Measurements from ENCODE around the gene PAQR8.

The PAQR8 gene

GRCh38 chr6:52393780-52394179 lies 31.8 kb downstream of the PAQR8 start:
- no peaks in the 10 kb centered on the region for H3K9me3 ChIP-seq (ENCODE audit: control insufficient read depth, low read length)
- peaks cover 25% of the 10 kb centered on the region for H3K4me1 ChIP-seq (ENCODE audit: control insufficient read depth, insufficient read depth, low read length, poor library complexity, severe bottlenecking)
- H3K4me3 ChIP-seq (ENCODE audit: extremely low read depth, insufficient read depth, low read length, poor library complexity, severe bottlenecking) = no peak overlapping the region
- H3K36me3 ChIP-seq (ENCODE audit: control insufficient read depth, insufficient read depth, low read length) = no peaks in the 10 kb centered on the region
- no peak overlapping the region for H3K27ac ChIP-seq (ENCODE audit: low read depth, low read length, severe bottlenecking)
- 92 to 100% methylated on average over 1 of the region's 1 CpG for WGBS, 2 experiments (ENCODE audit: insufficient coverage in 2 of 2)

DNA sequence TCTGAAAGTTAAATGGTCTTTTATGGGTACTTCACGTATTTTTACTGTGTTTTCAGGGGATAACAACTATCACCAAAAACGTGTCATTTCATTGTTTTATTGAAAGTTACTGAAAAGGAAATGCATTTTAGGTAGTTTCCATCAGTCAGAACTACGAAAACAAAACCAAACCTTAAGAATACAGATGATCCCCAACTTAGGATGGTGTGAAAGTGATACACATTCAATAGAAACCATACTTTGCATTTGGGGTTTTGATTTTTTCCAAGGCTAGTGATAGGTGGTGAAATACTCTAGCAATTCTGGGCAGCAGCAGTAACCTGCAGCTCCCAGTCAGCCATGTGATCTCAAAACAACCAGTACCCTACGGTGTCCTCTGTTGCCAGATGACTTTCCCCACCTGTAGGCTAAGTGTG lies 32.3 kb downstream of the PAQR8 start:
- no peaks in the 10 kb centered on the region for H3K9me3 ChIP-seq (ENCODE audit: control insufficient read depth, low read length)
- peaks cover 23% of the 10 kb centered on the region for H3K4me1 ChIP-seq (ENCODE audit: control insufficient read depth, insufficient read depth, low read length, poor library complexity, severe bottlenecking)
- H3K36me3 ChIP-seq (ENCODE audit: control insufficient read depth, insufficient read depth, low read length) = no peaks in the 10 kb centered on the region
- WGBS, 2 experiments (ENCODE audit: insufficient coverage in 2 of 2) = 67% methylated on average over 1 of the region's 4 CpGs; no CpG with 5 or more reads in 1 of the 2 experiments
- H3K4me3 ChIP-seq (ENCODE audit: extremely low read depth, insufficient read depth, low read length, poor library complexity, severe bottlenecking) = no peak overlapping the region
- no peak overlapping the region for H3K27ac ChIP-seq (ENCODE audit: low read depth, low read length, severe bottlenecking)

GRCh38 chr6:52395969-52396368 lies 34.0 kb downstream of the PAQR8 start:
- Histone ChIP-seq H3K36me3 (ENCODE audit: control insufficient read depth, insufficient read depth, low read length) (no peaks in the 10 kb centered on the region), H3K27ac (ENCODE audit: low read depth, low read length, severe bottlenecking) (no peak overlapping the region), H3K4me3 (ENCODE audit: extremely low read depth, insufficient read depth, low read length, poor library complexity, severe bottlenecking) (no peak overlapping the region), H3K9me3 (ENCODE audit: control insufficient read depth, low read length) (no peaks in the 10 kb centered on the region), H3K4me1 (ENCODE audit: control insufficient read depth, insufficient read depth, low read length, poor library complexity, severe bottlenecking) (peaks cover 9% of the 10 kb centered on the region)
- 81 to 93% methylated on average over 2 of the region's 2 CpGs for WGBS, 2 experiments (ENCODE audit: insufficient coverage in 2 of 2)

GRCh38 chr6:52399511-52400312 lies 37.8 kb downstream of the PAQR8 start:
- H3K4me1 ChIP-seq (ENCODE audit: control insufficient read depth, insufficient read depth, low read length, poor library complexity, severe bottlenecking) = peaks cover 9% of the 10 kb centered on the region
- H3K9me3 ChIP-seq (ENCODE audit: control insufficient read depth, low read length) = no peaks in the 10 kb centered on the region
- no peak overlapping the region for H3K27ac ChIP-seq (ENCODE audit: low read depth, low read length, severe bottlenecking)
- H3K4me3 ChIP-seq (ENCODE audit: extremely low read depth, insufficient read depth, low read length, poor library complexity, severe bottlenecking) = no peak overlapping the region
- 38 to 49% methylated on average over 2 to 3 of the region's 3 CpGs for WGBS, 2 experiments (ENCODE audit: insufficient coverage in 2 of 2)
- H3K36me3 ChIP-seq (ENCODE audit: control insufficient read depth, insufficient read depth, low read length) = peaks cover 14% of the 10 kb centered on the region

GRCh38 chr6:52400313-52401041 lies 38.5 kb downstream of the PAQR8 start:
- 90 to 100% methylated on average over 1 of the region's 2 CpGs for WGBS, 2 experiments (ENCODE audit: insufficient coverage in 2 of 2)
- Histone ChIP-seq H3K4me1 (ENCODE audit: control insufficient read depth, insufficient read depth, low read length, poor library complexity, severe bottlenecking) (peaks cover 9% of the 10 kb centered on the region), H3K36me3 (ENCODE audit: control insufficient read depth, insufficient read depth, low read length) (peaks cover 14% of the 10 kb centered on the region), H3K4me3 (ENCODE audit: extremely low read depth, insufficient read depth, low read length, poor library complexity, severe bottlenecking) (no peak overlapping the region), H3K27ac (ENCODE audit: low read depth, low read length, severe bottlenecking) (no peak overlapping the region), H3K9me3 (ENCODE audit: control insufficient read depth, low read length) (no peaks in the 10 kb centered on the region)

- Histone ChIP-seq H3K27ac (ENCODE audit: low read depth, low read length, severe bottlenecking) (no peak overlapping the region), H3K4me3 (ENCODE audit: extremely low read depth, insufficient read depth, low read length, poor library complexity, severe bottlenecking) (no peak overlapping the region), H3K36me3 (ENCODE audit: control insufficient read depth, insufficient read depth, low read length) (peaks cover 14% of the 10 kb centered on the region), H3K4me1 (ENCODE audit: control insufficient read depth, insufficient read depth, low read length, poor library complexity, severe bottlenecking) (no peaks in the 10 kb centered on the region), H3K9me3 (ENCODE audit: control insufficient read depth, low read length) (no peaks in the 10 kb centered on the region)
- WGBS, 2 experiments (ENCODE audit: insufficient coverage in 2 of 2) = 96 to 97% methylated on average over 24 to 26 of the region's 26 CpGs
Measured at GRCh38 chr6:52403086-52403485, 41.1 kb downstream of the PAQR8 start.

DNA sequence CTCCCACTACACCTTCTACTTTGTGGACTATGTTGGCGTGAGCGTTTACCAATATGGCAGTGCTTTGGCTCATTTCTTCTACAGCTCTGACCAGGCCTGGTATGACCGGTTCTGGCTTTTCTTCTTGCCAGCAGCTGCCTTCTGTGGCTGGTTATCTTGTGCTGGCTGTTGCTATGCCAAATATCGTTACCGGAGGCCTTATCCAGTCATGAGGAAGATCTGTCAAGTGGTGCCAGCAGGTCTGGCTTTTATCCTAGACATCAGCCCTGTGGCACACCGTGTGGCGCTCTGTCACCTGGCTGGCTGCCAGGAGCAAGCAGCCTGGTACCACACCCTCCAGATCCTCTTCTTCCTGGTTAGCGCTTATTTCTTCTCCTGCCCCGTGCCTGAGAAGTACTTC lies 41.7 kb downstream of the PAQR8 start:
- Histone ChIP-seq H3K4me1 (ENCODE audit: control insufficient read depth, insufficient read depth, low read length, poor library complexity, severe bottlenecking) (no peaks in the 10 kb centered on the region), H3K4me3 (ENCODE audit: extremely low read depth, insufficient read depth, low read length, poor library complexity, severe bottlenecking) (no peak overlapping the region), H3K27ac (ENCODE audit: low read depth, low read length, severe bottlenecking) (no peak overlapping the region), H3K36me3 (ENCODE audit: control insufficient read depth, insufficient read depth, low read length) (peaks cover 14% of the 10 kb centered on the region), H3K9me3 (ENCODE audit: control insufficient read depth, low read length) (no peaks in the 10 kb centered on the region)
- WGBS, 2 experiments (ENCODE audit: insufficient coverage in 2 of 2) = 96 to 100% methylated on average over 9 of the region's 9 CpGs

- WGBS, 2 experiments (ENCODE audit: insufficient coverage in 2 of 2) = 100% methylated on average over 1 of the region's 1 CpG; no CpG with 5 or more reads in 1 of the 2 experiments
- Histone ChIP-seq H3K9me3 (ENCODE audit: control insufficient read depth, low read length) (no peaks in the 10 kb centered on the region), H3K27ac (ENCODE audit: low read depth, low read length, severe bottlenecking) (no peak overlapping the region), H3K36me3 (ENCODE audit: control insufficient read depth, insufficient read depth, low read length) (peaks cover 14% of the 10 kb centered on the region), H3K4me1 (ENCODE audit: control insufficient read depth, insufficient read depth, low read length, poor library complexity, severe bottlenecking) (no peaks in the 10 kb centered on the region), H3K4me3 (ENCODE audit: extremely low read depth, insufficient read depth, low read length, poor library complexity, severe bottlenecking) (no peak overlapping the region)
Measured at GRCh38 chr6:52405243-52405642, 43.3 kb downstream of the PAQR8 start.

DNA sequence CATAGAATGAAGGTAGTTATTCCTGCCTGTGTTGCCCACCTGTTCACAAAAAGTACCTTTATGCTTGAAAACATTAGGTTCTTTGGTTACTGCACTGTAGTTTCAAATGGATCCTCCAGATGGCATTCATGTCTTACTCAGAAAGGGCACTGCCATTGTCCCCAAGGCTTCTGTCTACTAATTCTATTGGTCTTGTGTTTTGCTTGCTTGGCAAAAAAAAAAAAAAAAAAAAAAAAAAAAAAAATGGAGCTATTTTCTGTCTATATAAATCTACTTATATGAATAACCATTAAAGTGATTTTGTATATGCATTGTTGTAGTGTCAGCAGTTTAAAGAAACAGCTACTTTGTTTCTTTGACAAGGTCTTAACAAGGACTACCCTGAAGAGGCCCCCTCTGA lies 45.5 kb downstream of the PAQR8 start:
- Histone ChIP-seq H3K4me1 (ENCODE audit: control insufficient read depth, insufficient read depth, low read length, poor library complexity, severe bottlenecking) (peaks cover 3% of the 10 kb centered on the region), H3K9me3 (ENCODE audit: control insufficient read depth, low read length) (no peaks in the 10 kb centered on the region), H3K4me3 (ENCODE audit: extremely low read depth, insufficient read depth, low read length, poor library complexity, severe bottlenecking) (no peak overlapping the region), H3K27ac (ENCODE audit: low read depth, low read length, severe bottlenecking) (no peak overlapping the region), H3K36me3 (ENCODE audit: control insufficient read depth, insufficient read depth, low read length) (peaks cover 14% of the 10 kb centered on the region)

DNA sequence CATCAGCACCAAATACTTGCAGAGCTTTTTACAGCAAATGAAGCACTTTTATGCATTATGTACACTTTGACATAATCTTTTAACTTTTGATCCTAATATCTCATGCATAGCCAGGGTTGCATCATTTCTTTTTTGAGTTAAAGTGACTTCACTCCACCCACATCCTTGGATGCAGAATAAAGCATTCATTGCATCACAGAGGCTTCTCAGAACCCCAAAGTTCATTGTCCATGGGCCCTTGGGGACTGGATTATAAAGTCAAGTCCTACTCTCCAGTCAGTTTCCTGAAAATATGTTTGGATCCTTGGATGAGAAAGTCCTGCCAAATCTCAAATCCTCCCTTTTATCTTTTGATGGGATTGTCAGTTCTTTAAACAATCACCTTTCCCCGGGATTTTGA lies 47.5 kb downstream of the PAQR8 start:
- Histone ChIP-seq H3K4me1 (ENCODE audit: control insufficient read depth, insufficient read depth, low read length, poor library complexity, severe bottlenecking) (peaks cover 3% of the 10 kb centered on the region), H3K36me3 (ENCODE audit: control insufficient read depth, insufficient read depth, low read length) (no peaks in the 10 kb centered on the region), H3K4me3 (ENCODE audit: extremely low read depth, insufficient read depth, low read length, poor library complexity, severe bottlenecking) (no peak overlapping the region), H3K27ac (ENCODE audit: low read depth, low read length, severe bottlenecking) (no peak overlapping the region), H3K9me3 (ENCODE audit: control insufficient read depth, low read length) (no peaks in the 10 kb centered on the region)
- WGBS, 2 experiments (ENCODE audit: insufficient coverage in 2 of 2) = no CpG with 5 or more reads among the region's 1 CpG

- H3K4me1 ChIP-seq (ENCODE audit: control insufficient read depth, insufficient read depth, low read length, poor library complexity, severe bottlenecking) = peaks cover 3% of the 10 kb centered on the region
- H3K36me3 ChIP-seq (ENCODE audit: control insufficient read depth, insufficient read depth, low read length) = no peaks in the 10 kb centered on the region
- H3K9me3 ChIP-seq (ENCODE audit: control insufficient read depth, low read length) = no peaks in the 10 kb centered on the region
- H3K27ac ChIP-seq (ENCODE audit: low read depth, low read length, severe bottlenecking) = no peak overlapping the region
- no peak overlapping the region for H3K4me3 ChIP-seq (ENCODE audit: extremely low read depth, insufficient read depth, low read length, poor library complexity, severe bottlenecking)
Measured at GRCh38 chr6:52410979-52411378, 49.0 kb downstream of the PAQR8 start.

All from mesodermal cell (in vitro differentiated cells).